HFFc6 (cell line): Measurements from ENCODE around the gene PRPF31. TPM values are rescaled to one million over a fixed set of nuclear protein-coding genes. Genes with fewer than 3 reads are reported as not detected.
A peak's percentile ranks its signal among the peaks of the same experiment; 100 is the strongest.

Experiments
- DNase-seq: peaks from one replicate; pipeline ENCODE4 v3.0.0-alpha.2; 2018
- H3K27ac Mint-ChIP-seq: 2 replicates; pipeline ENCODE4 v1.8.0; 2020; ENCODE audit warnings: mild to moderate bottlenecking, mixed read lengths
- H3K27me3 Mint-ChIP-seq: 2 replicates; pipeline ENCODE4 v1.8.0; 2021; ENCODE audit warnings: mild to moderate bottlenecking, moderate library complexity, mixed read lengths; ENCODE audit not compliant: insufficient read depth
- H3K36me3 Mint-ChIP-seq: 2 replicates; pipeline ENCODE4 v1.8.0; 2021; ENCODE audit warnings: low read depth, mixed read lengths
- H3K4me1 Mint-ChIP-seq: 2 replicates; pipeline ENCODE4 v1.8.0; 2020; ENCODE audit warnings: low read depth, mixed read lengths
- H3K4me3 Mint-ChIP-seq: 2 replicates; pipeline ENCODE4 v1.8.0; 2020; ENCODE audit warnings: mild to moderate bottlenecking, moderate library complexity, mixed read lengths
- H3K9me3 Mint-ChIP-seq: 2 replicates; pipeline ENCODE4 v1.8.0; 2020; ENCODE audit warnings: mild to moderate bottlenecking, mixed read lengths
- CTCF ChIP-seq: fragments of 200-600 bp; sonication (generic); IDR thresholded peaks from 2 replicates; pipeline ENCODE4 v1.5.0; 2021; ENCODE audit warnings: antibody characterized with exemption, mild to moderate bottlenecking
- total RNA-seq, 6 experiments: library from RNA; stranded (reverse); fragmentation: NEBNext Ultra II Directional; extraction: Animal tissue kit (Norgen Biotek cat#: 25700); gene quantifications; 2 replicates in 1 of 6; 3 replicates in 5 of 6; pipeline ENCODE4 v1.2.3, GENCODE V29; 2021

The PRPF31 gene
- total RNA-seq, 6 experiments from 2014 or later: 66.1 to 92.5 (median 83.6) TPM

- no peak for TF ChIP-seq CTCF
- H3K27ac Mint-ChIP-seq: no peak overlapping the region
- peaks cover 35% of the 10 kb centered on the region for H3K36me3 Mint-ChIP-seq
- no peak for DNase-seq
- H3K4me3 Mint-ChIP-seq: no peak overlapping the region
- H3K4me1 Mint-ChIP-seq: peaks cover 9% of the 10 kb centered on the region
- H3K27me3 Mint-ChIP-seq: peaks cover 2% of the 10 kb centered on the region
- H3K9me3 Mint-ChIP-seq: no peaks in the 10 kb centered on the region
Observed at GRCh38 chr19:54109651-54110050, 5.9 kb upstream of the PRPF31 start.

GRCh38 chr19:54114340-54115108 lies 1.0 kb upstream of the PRPF31 start:
- Mint-ChIP-seq H3K9me3 (no peaks in the 10 kb centered on the region; the same call in 1 of the 2 replicates), H3K36me3 (peaks cover 35% of the 10 kb centered on the region), H3K27me3 (peaks cover 8% of the 10 kb centered on the region), H3K4me1 (peaks cover 32% of the 10 kb centered on the region), H3K4me3 (peak overlapping the region; percentile 97), H3K27ac (peak overlapping the region; percentile 97)
- no peak for TF ChIP-seq CTCF
- no peak for DNase-seq

GRCh38 chr19:54121259-54121658 lies 5.7 kb downstream of the PRPF31 start:
- TF ChIP-seq CTCF: no peak
- no peak for DNase-seq
- H3K9me3 Mint-ChIP-seq: no peaks in the 10 kb centered on the region
- H3K4me1 Mint-ChIP-seq: peaks cover 10% of the 10 kb centered on the region
- no peak overlapping the region for H3K4me3 Mint-ChIP-seq
- H3K27ac Mint-ChIP-seq: no peak overlapping the region
- peaks cover 8% of the 10 kb centered on the region; the same call in 1 of the 2 replicates for H3K36me3 Mint-ChIP-seq
- H3K27me3 Mint-ChIP-seq: peaks cover 2% of the 10 kb centered on the region; the same call in 1 of the 2 replicates

GRCh38 chr19:54123682-54124081 lies 8.1 kb downstream of the PRPF31 start:
- DNase-seq: no peak
- Mint-ChIP-seq H3K4me1 (no peaks in the 10 kb centered on the region), H3K9me3 (no peaks in the 10 kb centered on the region), H3K36me3 (peaks cover 12% of the 10 kb centered on the region), H3K4me3 (no peak overlapping the region), H3K27me3 (peaks cover 2% of the 10 kb centered on the region; the same call in 1 of the 2 replicates), H3K27ac (no peak overlapping the region)
- TF ChIP-seq CTCF: no peak

GRCh38 chr19:54124393-54124792 lies 8.8 kb downstream of the PRPF31 start:
- H3K27me3 Mint-ChIP-seq: peaks cover 2% of the 10 kb centered on the region; the same call in 1 of the 2 replicates
- H3K27ac Mint-ChIP-seq: no peak overlapping the region
- DNase-seq: no peak
- peaks cover 12% of the 10 kb centered on the region for H3K36me3 Mint-ChIP-seq
- no peaks in the 10 kb centered on the region for H3K9me3 Mint-ChIP-seq
- no peak overlapping the region for H3K4me3 Mint-ChIP-seq
- no peaks in the 10 kb centered on the region for H3K4me1 Mint-ChIP-seq
- TF ChIP-seq CTCF: no peak
